CMK (cell line): ENCODE data around the gene MOB3A.

ENCODE experiments used
- DNase-seq: peaks from one replicate; pipeline ENCODE4 v3.0.0-alpha.2; 2010; ENCODE audit warnings: low read depth

Gene MOB3A

DNA sequence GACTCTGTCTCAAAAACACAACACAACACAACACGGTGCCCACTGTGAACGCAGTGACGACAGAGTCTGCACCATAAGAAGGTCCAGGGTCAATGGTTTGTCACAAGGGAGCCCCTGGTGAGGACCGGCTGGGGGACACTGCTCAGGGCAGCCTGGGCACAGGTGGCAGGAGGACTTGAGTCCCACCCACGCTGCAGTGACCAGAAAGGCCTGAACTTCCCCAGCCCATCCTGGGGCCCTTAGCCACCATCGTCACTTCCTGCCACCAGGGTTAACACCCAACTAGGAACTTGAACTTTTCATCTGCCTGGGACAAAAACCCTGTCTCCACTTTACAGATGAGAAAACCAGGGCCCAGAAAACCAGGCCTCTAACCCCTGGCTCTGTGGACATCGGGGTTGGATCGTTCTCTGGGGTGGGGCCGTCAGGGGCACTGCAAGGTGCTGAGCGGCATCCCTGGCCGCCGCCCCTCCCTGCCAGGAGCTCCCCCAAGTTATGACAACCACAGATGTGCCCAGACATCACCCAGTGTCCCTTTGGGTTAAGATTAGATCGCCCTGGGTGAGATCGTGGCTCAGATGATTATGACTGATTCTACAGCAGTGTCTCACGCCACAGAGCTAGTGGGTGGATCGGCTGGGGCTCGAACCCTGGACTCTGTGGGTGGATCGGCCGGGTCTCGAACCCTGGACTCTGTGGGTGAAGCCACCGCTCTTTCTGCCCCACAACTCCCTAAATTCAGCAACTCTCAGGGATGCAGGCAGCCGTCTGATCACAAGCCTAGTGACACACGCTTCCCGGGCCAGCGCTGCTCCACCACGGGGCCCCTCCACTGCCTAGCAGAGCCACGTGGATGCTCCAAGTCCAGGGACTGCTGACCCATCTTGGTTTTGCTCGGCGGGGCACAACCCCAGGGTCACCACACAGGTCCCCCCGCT is 14.0 kb downstream of the MOB3A start:
- DNase-seq, result no peak

DNA sequence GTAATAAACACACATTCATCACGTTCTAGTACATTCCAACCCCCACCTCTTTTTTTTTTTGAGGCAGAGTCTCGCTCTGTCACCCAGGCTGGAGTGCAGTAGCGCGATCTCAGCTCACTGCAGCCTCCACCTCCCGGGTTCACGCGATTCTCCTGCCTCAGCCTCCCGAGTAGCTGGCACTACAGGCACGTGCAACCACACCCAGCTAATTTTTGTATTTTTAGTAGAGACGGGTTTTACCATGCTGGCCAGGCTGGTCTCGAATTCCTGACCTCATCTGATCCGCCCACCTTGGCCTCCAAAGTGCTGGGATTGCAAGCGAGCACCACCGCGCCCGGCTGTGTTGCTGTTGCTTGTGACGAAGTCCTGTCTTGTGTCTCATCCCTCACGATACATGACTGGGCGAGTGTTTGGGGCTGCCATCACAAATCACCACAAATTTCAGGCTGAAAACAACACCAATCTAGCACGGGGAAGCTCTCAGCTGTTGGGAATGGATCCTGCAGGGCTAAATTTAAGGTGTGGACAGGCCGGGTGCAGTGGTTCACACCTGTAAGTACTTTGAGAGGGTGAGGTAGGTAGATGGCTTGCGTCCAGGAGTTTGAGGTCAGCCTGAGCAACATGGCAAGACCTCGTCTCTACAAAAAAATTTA is 15.7 kb downstream of the MOB3A start:
- DNase-seq, result no peak

DNA sequence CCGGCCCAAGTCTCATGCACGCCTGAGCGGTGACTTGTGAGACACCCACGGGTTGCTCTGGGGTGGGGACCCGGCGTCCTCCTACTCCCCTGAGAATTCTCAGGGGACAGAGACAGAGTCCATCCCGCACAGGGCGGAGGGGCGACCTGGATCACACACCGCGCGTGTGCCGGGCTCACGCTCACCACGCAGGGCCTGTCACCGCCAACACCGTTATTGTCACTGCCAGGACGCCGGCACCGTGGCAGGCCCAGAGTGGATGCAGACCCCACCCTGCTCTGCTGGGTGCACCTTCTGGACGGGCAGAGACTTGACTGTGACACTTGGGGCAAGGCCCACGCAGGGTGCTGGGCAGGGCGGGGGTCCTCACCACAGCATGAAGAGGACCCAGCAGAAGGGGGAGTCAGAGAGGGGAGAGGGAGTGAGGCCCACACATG is 16.2 kb downstream of the MOB3A start:
- no peak for DNase-seq

DNA sequence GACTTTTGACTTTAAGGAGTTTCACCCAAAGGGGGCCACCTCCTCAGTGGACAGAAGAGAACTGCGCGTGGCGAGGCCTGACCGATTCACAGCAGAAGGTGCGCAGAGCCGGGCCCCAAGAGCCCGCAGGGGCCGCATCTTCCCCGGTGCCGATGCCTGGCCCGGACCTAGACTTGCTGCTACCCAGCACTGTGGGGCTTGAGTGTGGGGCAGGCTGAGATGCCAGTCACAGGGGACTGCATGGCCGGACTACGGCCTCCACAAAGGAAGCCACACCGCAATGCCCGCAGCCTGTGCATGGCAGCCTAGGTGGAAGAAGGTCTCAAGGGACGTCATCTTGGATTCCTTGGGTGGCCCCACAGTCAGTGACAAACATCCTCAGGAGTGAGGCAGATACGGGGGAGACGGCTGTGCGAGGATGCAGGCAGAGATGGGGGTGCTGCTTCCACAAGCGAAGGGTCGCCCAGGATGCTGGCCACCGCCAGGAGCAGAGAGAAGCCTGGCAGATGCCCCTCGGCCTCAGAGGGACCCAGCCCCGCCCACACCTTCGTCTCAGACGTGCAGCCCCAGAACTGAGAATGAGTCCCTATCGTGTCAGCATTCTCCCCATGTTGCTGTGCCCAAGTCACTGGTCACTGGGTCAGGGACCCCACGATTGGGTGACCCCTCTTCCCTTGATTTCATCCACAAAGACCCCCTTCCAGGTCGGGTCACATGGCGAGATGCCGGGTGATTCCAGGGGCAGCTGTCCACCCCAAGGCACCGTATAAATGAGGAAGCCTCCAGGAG is 16.9 kb downstream of the MOB3A start:
- no peak for DNase-seq

DNA sequence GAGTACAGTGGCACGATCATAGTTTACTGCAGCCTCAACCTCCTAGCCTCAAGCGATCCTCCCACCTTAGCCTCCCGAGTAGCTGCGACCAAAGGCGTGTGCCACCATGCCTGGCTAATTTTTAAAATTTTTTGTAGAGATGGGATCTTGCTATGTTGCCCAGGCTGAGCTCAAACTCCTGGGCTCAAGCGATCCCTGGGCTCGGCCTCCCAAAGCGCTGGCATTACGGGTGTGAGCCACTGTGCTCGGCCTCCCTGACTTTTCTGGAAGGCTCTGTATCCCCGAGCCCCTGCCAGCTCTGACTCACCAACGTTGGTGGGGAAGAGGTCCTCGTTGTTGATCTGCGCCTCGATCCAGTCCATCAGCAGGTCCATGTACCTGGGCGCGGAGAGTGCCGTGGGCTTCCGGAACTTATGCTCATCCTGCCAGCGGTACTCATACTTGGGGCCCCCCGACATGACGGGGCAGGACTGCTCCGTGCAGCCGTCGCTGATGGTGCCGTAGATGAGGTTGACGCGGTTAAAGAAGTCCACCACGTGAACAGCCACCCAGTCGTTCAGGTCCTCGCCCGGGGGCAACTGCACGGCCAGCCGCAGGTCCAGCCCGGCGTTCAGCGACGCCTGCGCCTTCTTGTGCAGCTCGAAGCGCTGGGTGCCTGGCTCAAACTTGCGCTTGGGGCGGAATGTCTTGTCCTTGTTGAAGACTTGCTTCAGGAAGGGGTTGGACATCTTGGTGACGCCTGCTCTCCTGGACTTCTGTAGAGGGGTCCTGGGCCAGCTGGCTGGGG is 18.1 kb downstream of the MOB3A start:
- no peak for DNase-seq

DNA sequence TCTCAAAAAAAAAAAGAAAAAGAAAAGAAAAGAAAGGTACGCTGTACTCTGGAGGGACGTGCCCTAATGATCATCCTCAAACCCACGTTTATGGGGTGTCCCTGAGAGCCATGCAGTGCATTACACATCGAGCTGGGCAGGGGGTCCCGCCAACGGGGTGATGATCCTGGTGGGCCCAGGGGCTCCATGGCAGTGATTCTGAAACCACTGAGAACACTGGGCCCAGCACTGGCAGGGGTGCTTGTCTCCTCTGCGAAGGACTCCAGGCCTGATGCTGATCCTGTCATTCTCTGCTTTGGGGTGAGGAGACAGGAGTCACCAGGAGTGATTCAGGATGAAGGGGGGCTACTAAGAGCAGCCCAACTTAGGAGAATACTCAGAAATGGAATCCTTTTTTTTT is 18.7 kb downstream of the MOB3A start:
- DNase-seq, result no peak

DNA sequence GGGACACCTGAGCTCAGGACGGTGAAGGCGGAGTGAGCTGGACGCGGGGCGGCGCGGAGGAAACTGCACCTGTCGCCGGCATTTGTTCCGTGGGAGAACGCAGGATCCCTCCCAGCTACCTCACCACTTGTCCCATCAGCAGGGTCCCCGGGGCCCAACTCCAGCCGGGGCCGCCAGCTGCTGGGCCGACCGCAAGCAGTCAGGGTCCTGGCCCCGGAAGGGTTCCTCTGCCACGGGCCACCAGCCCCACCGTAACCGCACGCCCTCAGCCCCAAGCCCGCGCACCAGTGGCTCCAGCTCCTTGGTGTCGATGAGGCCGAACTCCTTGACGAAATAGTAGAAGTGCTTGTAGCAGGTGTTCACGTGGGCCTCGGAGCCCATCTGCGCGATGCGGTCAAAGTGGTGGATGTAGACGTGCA is 19.6 kb downstream of the MOB3A start:
- no peak for DNase-seq

DNA sequence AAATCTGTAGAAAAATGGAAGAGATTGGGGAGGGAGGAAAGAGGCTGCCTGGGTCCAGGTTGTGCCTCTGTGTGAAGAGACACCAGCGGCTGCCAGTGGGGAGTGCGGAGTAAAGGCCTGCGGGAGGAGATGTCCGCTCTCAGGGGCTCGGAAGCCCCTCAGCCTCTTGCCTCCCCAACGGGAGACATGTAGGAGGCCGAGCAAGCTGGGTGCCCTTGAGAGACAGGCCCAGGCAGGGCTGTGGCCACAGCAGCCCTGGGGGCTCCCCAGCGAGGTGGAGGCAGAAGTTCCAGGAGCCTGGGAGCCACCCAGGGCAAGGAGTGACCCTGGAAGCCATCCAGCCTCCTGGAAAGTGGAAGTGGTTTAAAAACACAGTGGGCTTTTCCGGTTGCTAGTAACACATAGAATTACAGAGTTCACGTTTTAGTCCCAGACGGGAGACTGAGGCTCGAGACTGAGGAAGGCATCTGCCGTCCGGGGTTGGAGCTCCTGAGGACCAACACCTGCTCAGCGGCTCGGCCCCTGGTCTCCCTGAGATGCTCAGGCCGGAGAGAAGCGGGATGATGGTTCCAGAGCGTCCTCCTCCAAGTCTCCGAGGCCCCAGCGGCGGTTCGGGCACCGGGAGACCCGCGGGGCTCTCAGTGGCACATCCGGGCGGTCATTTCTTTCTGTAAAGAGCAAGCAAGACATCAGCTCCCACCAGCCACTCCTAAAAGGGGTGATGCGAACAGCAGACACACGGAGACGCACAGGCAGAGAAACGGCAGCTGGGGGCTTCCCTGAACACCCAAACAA is 23.2 kb downstream of the MOB3A start:
- DNase-seq, result no peak

DNA sequence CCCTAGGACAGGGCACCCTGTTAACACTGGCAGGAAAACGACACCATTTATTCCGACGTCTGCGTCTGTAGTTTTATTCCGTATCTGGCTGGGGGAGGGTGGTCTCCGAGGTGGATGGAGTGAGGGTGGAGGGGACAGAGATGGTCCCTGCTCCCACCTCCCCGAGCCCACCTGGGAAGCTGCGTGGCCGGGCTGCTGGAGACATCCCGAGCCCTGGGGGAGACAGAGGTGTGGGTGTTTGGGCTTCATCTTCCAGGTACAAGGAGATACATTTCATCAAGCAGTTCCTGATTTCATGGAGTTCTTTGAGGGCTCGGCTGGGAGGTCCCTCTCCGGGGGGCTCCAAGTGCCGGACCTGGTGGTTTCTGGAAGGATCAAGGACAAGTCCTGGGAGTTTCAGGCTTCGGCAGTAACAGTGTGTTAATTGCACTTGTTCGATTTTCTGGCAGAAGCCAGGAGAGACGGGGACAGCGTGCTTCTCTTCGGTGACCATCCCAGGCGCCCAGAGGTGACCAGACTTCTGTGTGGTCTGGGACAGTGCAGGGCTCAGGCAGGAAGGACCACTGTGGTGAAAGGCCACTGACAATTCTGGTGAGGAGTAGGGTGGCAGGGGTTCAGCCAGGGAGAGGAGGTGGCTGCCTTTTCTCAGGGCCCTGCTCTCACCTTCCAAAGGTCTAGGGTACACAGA is 25.0 kb downstream of the MOB3A start:
- DNase-seq, result no peak

DNA sequence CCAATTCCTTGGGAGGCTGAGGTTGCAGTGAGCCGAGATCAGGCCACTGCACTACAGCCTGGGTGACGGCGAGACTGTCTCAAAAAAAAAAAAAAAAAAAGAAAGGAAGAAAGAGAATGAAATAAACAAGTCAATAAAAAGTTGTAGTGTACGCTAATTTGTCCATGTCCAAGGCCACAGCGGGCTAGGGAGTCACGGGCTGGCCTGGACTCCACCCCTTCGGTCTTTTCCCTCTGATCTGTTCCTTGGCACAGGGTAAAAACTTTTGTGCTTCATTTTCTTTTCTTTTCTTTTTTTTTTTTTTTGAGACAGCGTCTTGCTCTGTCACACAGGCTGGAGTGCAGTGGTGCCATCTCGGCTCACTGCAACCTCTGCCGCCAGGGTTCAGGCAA is 25.7 kb downstream of the MOB3A start:
- DNase-seq, result no peak

DNA sequence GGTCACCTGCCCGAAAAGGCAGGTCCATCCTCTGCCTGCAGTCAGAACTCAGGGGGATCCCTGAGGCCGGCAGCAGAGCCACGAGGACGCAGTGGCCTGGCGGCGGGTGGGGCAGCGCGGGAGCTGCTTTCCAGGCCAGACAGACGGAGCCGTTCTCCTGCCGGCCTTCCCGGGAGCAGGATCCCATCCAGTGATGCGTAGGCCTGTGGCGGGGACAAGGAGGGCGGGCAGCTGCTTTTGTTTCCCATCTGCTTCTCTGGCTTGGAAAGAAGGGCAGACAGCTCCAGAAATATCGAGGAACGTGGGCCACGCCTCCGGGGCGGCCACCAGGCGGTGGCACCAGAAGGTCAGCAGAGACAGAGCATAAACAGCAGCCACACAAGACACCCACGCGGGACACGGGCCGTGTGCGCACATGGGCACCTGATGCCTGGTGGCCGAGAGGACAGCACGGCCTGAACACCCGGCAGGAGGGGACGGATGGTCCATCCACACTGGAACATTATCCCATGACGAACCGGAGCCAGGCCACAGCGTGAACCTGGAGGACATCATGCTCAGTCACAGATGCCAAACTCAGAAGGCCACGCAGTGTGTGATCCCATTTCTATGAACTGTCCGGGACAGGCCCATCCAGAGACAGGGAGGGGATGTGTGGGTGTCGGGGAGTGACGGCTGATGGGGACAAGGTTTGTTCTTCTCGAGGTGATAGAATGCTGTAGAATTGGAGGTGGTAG is 31.2 kb downstream of the MOB3A start:
- no peak for DNase-seq

DNA sequence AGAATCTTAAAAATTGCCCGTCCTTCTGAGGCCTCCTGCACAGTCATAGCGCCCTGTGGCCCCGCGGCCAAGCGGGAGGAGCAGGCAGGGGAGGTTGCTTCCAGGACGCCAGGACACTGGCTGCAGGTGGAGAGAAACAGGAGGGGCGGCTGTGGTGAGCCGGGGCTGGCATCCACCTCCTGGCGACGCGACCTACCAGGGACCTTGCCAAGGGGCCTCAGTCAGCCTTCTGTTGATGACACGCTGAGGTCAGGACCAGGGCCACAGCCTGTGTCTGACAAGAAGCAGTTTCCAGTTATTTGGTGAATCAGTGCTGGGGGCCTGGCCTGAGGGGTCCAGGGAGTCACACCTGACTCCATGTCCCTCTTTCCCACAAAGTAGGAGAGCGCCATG is 31.7 kb downstream of the MOB3A start:
- DNase-seq, result no peak

DNA sequence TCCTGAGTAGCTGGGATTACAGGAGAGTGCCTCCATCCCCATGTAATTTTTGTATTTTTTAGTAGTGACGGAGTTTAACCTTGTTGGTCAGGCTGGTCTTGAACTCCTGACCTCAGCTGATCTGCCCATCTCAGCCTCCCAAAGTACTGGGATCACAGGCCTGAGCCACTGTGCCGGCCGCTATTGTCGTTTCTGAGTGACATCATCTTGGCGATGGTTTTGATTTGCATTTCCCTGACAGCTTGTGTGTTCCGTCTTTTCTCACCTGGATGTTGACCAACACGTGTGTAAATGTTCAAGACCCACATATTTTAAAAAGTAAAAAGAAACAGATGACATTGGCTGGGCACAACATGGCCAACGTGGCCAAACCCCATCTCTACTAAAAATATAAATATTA is 32.3 kb downstream of the MOB3A start:
- no peak for DNase-seq

DNA sequence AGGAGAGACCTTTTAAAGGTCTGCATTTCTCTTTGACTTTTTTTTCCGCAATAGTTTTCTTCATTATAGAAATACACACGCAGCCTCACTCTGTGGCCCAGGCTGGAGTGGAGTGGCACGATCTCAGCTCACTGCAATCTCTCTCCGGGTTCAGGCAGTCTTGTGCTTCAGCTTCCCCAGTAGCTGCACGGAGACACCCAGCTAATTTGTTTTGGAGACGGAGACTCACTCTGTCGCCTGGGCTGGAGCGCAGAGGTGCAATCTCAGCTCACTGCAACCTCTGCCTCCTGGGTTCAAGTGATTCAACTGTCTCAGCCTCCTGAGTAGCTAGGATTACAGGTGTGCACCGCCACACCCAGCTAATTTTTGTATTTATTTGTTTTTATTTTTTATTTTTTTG is 33.4 kb downstream of the MOB3A start:
- no peak for DNase-seq

DNA sequence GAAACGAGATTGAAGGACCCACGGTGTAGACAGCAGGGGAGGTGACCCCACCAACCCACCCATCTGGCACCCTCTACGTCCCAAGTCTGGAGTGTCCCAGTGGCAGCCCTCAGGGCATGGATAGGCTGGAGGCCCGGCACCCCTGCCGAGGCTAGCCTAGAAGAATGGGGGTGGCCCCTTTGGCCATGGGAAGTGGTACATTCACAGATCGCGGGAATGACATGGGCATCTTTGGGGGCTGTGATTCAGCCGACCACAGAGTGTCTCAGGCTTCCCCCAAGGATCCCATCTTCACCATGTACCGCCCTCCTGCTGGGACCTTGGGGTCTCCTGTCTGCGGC is 33.8 kb downstream of the MOB3A start:
- DNase-seq, result no peak

DNA sequence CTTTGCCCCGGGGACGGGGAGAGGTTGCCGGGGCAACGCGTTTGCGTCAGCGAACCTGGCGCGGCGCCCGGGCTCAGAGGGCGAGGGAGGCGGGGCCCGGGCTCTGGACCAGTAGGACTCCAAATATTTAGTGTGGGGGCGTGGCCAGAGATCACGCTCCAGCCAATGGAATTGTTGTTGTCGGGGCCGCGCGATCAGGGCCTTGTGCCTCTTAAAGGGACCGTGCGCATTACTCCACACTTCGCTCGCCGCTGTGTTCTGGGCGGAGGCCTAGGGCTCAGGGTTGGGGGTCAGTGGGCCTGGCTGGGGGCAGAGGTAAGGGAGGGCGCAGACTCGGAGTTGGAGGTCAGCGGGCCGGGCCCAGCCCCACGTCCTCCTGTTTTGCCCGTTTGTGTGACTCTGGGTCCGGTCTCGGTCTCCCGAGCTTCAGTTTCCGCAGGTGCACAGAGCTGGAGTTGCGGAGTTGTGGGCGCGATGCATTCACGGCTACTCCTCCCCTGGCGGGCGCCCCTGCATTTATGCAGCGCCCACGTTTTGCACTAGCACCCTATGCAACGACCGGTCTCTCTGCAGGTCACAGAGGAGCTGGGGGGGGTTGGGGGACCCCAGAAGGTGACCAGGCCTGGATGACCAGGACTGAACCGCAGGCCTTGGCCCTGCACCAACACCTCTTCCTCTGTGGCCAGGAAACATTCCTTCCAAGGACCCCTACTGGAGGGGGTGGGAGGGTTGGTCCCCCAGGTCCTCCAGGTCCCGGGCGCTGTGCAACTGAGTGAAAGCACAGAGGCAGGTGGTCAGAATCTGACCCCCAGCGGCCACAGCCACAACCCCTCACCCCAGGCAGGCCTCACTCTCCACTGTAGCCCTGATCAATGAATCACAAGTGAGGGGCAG is 34.4 kb downstream of the MOB3A start:
- DNase-seq, result peak; percentile 97

DNA sequence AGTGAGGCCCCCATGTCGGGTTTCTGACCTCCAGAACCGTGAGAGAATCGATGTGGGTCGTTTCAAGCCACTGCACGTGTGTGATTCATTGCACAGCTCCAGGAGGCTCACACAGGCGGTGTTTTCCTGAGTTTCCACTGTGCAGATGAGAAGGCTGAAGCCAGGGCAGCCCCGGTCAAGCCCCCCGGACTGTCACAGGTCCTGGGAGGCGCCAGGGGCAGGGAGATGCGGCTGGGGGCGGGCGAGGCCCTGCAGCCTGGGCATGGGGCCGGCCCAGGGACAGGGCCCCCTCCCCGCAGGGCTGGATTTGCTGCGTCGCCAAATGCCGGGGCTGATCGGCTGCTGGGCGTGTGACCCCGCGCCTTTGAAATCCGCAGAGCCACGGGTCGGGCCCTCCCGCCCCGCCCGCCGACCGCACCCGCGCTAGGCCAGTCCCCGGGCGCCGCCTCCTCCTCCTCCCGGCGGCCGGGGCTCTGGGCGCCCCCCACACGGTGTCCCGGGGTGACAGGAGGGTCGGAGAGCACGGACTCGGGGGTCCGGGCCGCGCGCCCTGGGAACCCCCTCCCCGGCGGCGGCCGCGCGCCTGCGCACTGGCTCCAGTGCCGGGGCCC is 35.1 kb downstream of the MOB3A start:
- DNase-seq, result no peak

DNA sequence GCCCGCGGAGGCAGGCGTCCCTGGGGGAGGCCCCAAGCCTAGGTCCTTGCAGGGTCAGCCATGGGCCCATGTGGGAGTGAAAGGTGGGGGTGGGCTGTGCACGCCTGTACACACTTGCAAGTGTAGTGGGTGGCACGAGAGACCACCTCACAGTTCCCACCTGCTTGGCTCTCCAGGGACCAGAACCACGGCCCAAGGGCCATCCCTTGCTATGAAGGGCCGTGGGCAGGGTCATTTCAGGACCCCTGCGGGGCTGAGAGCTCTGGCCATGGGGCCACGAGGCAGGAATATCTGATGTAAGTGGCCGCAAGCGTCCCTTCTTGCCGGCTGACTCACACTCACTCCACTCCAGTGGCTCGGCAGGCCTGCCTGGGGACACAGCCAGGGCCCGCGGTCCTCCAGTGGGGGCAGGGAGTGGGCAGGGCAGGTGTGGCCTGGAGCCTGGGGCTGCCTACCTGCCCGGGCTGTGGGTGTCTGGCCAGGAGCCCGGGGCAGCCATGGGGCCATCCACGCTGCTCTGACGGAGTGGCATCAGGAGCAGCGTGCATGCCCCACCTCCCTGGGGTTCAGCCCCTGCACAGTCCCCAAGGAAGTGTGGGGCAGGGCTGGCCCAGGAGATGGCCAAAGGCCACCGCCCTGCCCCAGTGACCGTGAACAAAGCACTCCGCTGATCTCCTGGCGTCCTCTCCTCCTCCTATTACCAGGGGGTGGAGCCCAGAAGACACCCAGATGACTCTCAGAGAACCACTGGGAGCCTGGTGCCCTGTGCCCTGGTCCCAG is 36.5 kb downstream of the MOB3A start:
- no peak for DNase-seq
